A172 (cell line): ENCODE results near the gene ZNF561. TPM values are rescaled to one million over a fixed set of nuclear protein-coding genes. Genes with fewer than 3 reads are reported as not detected.

Source experiments
- DNase-seq: peaks from one replicate; pipeline ENCODE4 v3.0.0-alpha.2; 2015; ENCODE audit warnings: low spot score
- total RNA-seq: library from RNA; depleted of rRNA; stranded (reverse); fragments of >200 nt; shearing (Covaris generic); gene quantifications from 2 replicates; pipeline ENCODE4 v1.2.3, GENCODE V29; 2014; rRNA removed

ZNF561 gene
- total RNA-seq, 1 experiment from 2014 or later: 31.4 TPM

DNA sequence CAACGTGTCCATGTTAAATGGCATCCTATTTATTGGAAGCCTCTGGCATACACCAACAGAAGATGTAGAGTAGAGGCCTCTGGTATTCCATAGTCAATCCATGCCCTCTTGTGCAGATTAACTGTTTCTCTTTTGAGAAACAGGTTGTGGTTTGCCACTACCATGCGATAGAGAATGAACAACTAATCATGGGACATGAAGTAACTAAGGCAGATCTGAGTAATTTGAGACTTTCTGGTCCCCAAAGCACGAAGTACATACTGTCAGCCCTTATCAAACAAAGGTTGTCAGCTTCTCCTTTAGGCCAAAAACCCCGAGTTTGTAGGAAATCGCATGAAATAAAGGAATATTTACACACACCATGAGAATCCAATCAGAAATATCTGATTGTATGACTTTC lies 40.3 kb downstream of the ZNF561 start:
- no peak for DNase-seq

DNA sequence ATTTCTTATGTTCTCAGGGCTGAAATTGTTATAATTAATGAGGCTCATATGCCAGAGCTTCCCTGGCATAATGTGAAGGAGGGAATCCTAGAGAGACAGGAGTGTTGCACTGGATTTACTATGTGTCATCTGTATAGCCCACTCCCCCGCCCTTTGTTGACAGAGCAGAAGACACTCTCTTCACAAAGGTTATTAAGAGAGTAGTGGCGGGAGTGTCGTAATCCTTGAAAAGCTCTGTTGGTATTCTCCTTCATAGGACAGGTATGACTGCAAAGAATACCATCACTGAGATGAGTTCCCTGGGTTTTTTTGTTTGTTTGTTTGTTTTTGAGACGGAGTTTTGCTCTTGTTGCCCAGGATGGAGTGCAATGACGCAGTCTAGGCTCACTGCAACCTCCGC lies 50.8 kb downstream of the ZNF561 start:
- DNase-seq: no peak

DNA sequence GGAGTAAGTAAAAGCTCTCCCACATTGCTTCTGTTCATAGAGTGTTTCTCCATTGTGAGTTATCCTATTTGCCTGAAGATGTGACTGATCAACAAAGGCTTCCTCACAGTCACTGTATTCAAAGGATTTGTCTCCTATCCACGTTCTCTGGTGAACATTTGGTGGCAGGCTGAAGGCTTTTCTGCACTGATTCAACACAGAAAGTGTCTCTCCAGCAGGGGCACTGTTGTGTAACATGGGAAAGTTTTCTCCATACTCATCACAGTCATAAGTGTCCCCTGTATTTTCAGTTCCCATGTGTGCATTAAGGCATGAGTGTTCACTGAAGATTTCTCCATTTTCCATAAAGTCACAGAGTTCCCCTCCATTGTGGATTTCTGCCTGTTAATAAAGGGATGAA lies 54.3 kb downstream of the ZNF561 start:
- no peak for DNase-seq

DNA sequence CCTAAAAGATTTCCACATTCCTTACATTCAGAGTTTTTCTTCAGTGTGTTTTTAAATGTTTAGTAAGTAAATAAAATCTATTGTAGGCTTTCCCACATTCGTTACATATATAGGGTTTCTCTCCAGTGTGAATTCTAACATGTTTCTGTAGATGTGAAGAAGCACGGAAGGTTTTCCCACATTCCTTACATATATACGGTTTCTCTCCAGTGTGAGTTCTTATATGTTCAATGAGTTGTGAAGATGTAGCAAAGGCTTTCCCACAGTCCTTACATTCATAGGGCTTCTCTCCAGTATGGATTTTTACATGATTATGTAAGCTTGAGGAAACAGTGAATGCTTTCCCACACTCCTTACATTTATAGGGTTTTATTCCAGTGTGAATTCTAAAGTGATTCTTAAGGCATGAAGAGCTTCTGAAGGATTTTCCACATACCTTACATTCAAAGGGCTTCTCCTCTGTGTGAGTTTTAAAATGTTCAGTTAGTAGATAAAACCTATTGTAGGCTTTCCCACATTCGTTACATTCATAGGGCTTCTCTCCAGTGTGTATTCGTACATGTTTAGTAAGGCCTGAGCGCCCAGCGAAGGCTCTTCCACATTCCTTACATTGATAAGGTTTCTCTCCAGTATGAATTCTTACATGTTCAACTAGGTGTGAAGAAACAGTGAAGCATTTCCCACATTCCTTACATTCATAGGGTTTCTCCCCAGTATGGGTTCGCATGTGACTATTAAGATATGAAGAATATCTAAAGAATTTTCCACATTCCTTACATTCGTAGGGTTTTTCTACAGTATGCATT lies 54.9 kb downstream of the ZNF561 start:
- DNase-seq: peak; percentile 8

Other genes with a start within 250 kb of the ZNF561 start
- gene ZNF266, start 185.7 kb downstream of the ZNF561 start, total RNA-seq: 15.4 and 22.0 TPM in 2 replicates
- gene ZNF560, start 122.6 kb downstream of the ZNF561 start, total RNA-seq: not detected in 2 replicates
- gene ZNF426, start 82.6 kb downstream of the ZNF561 start, total RNA-seq: 0.17 TPM in 1 of 2 replicates, not detected in the other
- gene ZNF121, start 36.7 kb downstream of the ZNF561 start, total RNA-seq: 39.4 and 41.5 TPM in 2 replicates
- gene ZNF562, start 53.9 kb upstream of the ZNF561 start, total RNA-seq: 36.3 and 47.7 TPM in 2 replicates
- 1.2 and 3.8 TPM in 2 replicates for gene ZNF846, start 147.5 kb upstream of the ZNF561 start, total RNA-seq
- 17.3 and 18.1 TPM in 2 replicates for gene FBXL12, start 197.8 kb upstream of the ZNF561 start, total RNA-seq
- 506 and 560 TPM in 2 replicates for gene UBL5, start 206.7 kb upstream of the ZNF561 start, total RNA-seq
- gene PIN1, start 214.1 kb upstream of the ZNF561 start, total RNA-seq: 231 and 232 TPM in 2 replicates